ENCODE data around the gene FOXR1. TPM values are rescaled to one million over a fixed set of nuclear protein-coding genes. Genes with fewer than 3 reads are reported as not detected.
"Not testable (repeated sequence)": the region's sequence is repeated elsewhere in the genome, so short reads cannot be mapped to it uniquely, and the experiment has no call there.

The FOXR1 gene
- total RNA-seq, 2 donors from 2014 or later: not detected

- Mint-ChIP-seq H3K4me1 (peaks cover 13% of the 10 kb centered on the region), H3K27ac (no peak overlapping the region), H3K4me3 (no peak overlapping the region), H3K27me3 (peaks cover 10% of the 10 kb centered on the region), H3K36me3 (ENCODE audit: low read depth) (no peaks in the 10 kb centered on the region)
- DNase-seq (no peak), ATAC-seq (no peak)
- H3K9me3 ChIP-seq (ENCODE audit: control insufficient read depth, low read length, poor library complexity, severe bottlenecking): no peaks in the 10 kb centered on the region
Measured at GRCh38 chr11:118957549-118957948, 14.0 kb upstream of the FOXR1 start.

- no peak overlapping the region for H3K27ac Mint-ChIP-seq
- no peak for DNase-seq
- H3K4me3 Mint-ChIP-seq: no peak overlapping the region
- peaks cover 10% of the 10 kb centered on the region for H3K27me3 Mint-ChIP-seq
- no peaks in the 10 kb centered on the region for H3K9me3 ChIP-seq (ENCODE audit: control insufficient read depth, low read length, poor library complexity, severe bottlenecking)
- peaks cover 13% of the 10 kb centered on the region for H3K4me1 Mint-ChIP-seq
- no peaks in the 10 kb centered on the region for H3K36me3 Mint-ChIP-seq (ENCODE audit: low read depth)
- ATAC-seq: no peak
Measured at GRCh38 chr11:118957968-118958367, 13.6 kb upstream of the FOXR1 start.

- ATAC-seq: no peak
- no peaks in the 10 kb centered on the region for H3K36me3 Mint-ChIP-seq (ENCODE audit: low read depth)
- no peak overlapping the region for H3K27ac Mint-ChIP-seq
- peaks cover 10% of the 10 kb centered on the region for H3K27me3 Mint-ChIP-seq
- DNase-seq: no peak
- H3K9me3 ChIP-seq (ENCODE audit: control insufficient read depth, low read length, poor library complexity, severe bottlenecking): no peaks in the 10 kb centered on the region
- H3K4me3 Mint-ChIP-seq: no peak overlapping the region
- peaks cover 13% of the 10 kb centered on the region for H3K4me1 Mint-ChIP-seq
Measured at GRCh38 chr11:118958577-118958976, 13.0 kb upstream of the FOXR1 start.

GRCh38 chr11:118961189-118961588, 10.4 kb upstream of the FOXR1 start:
- ATAC-seq: no peak
- DNase-seq: no peak
- Mint-ChIP-seq H3K27me3 (peaks cover 4% of the 10 kb centered on the region), H3K4me1 (peaks cover 9% of the 10 kb centered on the region), H3K27ac (no peak overlapping the region), H3K36me3 (ENCODE audit: low read depth) (no peaks in the 10 kb centered on the region), H3K4me3 (no peak overlapping the region)
- H3K9me3 ChIP-seq (ENCODE audit: control insufficient read depth, low read length, poor library complexity, severe bottlenecking): no peaks in the 10 kb centered on the region

- H3K4me1 Mint-ChIP-seq: peaks cover 6% of the 10 kb centered on the region
- no peak overlapping the region for H3K4me3 Mint-ChIP-seq
- H3K36me3 Mint-ChIP-seq (ENCODE audit: low read depth): no peaks in the 10 kb centered on the region
- no peak for DNase-seq
- no peak for ATAC-seq
- H3K27ac Mint-ChIP-seq: no peak overlapping the region
- peaks cover 4% of the 10 kb centered on the region for H3K27me3 Mint-ChIP-seq
- H3K9me3 ChIP-seq (ENCODE audit: control insufficient read depth, low read length, poor library complexity, severe bottlenecking): no peaks in the 10 kb centered on the region
Measured at GRCh38 chr11:118961591-118961990, 10.0 kb upstream of the FOXR1 start.

GRCh38 chr11:118969508-118969907, 2.1 kb upstream of the FOXR1 start:
- H3K4me1 Mint-ChIP-seq; H3K9me3 ChIP-seq (ENCODE audit: control insufficient read depth, low read length, poor library complexity, severe bottlenecking); DNase-seq; H3K36me3 Mint-ChIP-seq (ENCODE audit: low read depth); H3K4me3 Mint-ChIP-seq; ATAC-seq; H3K27ac Mint-ChIP-seq: not testable (repeated sequence)
- H3K27me3 Mint-ChIP-seq: peaks cover 18% of the 10 kb centered on the region

GRCh38 chr11:118973985-118974384, 2.4 kb downstream of the FOXR1 start:
- no peaks in the 10 kb centered on the region for H3K9me3 ChIP-seq (ENCODE audit: control insufficient read depth, low read length, poor library complexity, severe bottlenecking)
- H3K27me3 Mint-ChIP-seq: peaks cover 45% of the 10 kb centered on the region
- DNase-seq (no peak), ATAC-seq (no peak)
- H3K4me1 Mint-ChIP-seq: peaks cover 3% of the 10 kb centered on the region
- no peak overlapping the region for H3K27ac Mint-ChIP-seq
- no peak overlapping the region for H3K4me3 Mint-ChIP-seq
- H3K36me3 Mint-ChIP-seq (ENCODE audit: low read depth): peaks cover 8% of the 10 kb centered on the region

GRCh38 chr11:118975771-118976709, 4.5 kb downstream of the FOXR1 start:
- H3K36me3 Mint-ChIP-seq (ENCODE audit: low read depth): peaks cover 8% of the 10 kb centered on the region

GRCh38 chr11:118979434-118979833, 7.9 kb downstream of the FOXR1 start:
- Mint-ChIP-seq H3K36me3 (ENCODE audit: low read depth) (peaks cover 5% of the 10 kb centered on the region), H3K27me3 (peaks cover 28% of the 10 kb centered on the region), H3K4me3 (no peak overlapping the region), H3K27ac (no peak overlapping the region), H3K4me1 (peaks cover 3% of the 10 kb centered on the region)
- no peaks in the 10 kb centered on the region for H3K9me3 ChIP-seq (ENCODE audit: control insufficient read depth, low read length, poor library complexity, severe bottlenecking)
- DNase-seq: no peak
- ATAC-seq: no peak

More at GRCh38 chr11:118975771-118976709, 4.5 kb downstream of the FOXR1 start:
- Mint-ChIP-seq H3K27ac (no peak overlapping the region), H3K27me3 (peaks cover 36% of the 10 kb centered on the region), H3K4me3 (no peak overlapping the region), H3K4me1 (peaks cover 3% of the 10 kb centered on the region)
- ATAC-seq: no peak
- no peak for DNase-seq
- no peaks in the 10 kb centered on the region for H3K9me3 ChIP-seq (ENCODE audit: control insufficient read depth, low read length, poor library complexity, severe bottlenecking)

- no peaks in the 10 kb centered on the region for H3K9me3 ChIP-seq (ENCODE audit: control insufficient read depth, low read length, poor library complexity, severe bottlenecking)
- Mint-ChIP-seq H3K4me1 (no peaks in the 10 kb centered on the region), H3K27me3 (peaks cover 19% of the 10 kb centered on the region), H3K27ac (no peak overlapping the region), H3K36me3 (ENCODE audit: low read depth) (no peaks in the 10 kb centered on the region), H3K4me3 (no peak overlapping the region)
- ATAC-seq (no peak), DNase-seq (no peak)
Measured at GRCh38 chr11:118980191-118980881, 8.8 kb downstream of the FOXR1 start.

GRCh38 chr11:118984337-118984736, 12.8 kb downstream of the FOXR1 start:
- H3K27ac Mint-ChIP-seq; H3K4me3 Mint-ChIP-seq; H3K27me3 Mint-ChIP-seq; DNase-seq; H3K4me1 Mint-ChIP-seq; H3K36me3 Mint-ChIP-seq (ENCODE audit: low read depth); ATAC-seq; H3K9me3 ChIP-seq (ENCODE audit: control insufficient read depth, low read length, poor library complexity, severe bottlenecking): not testable (repeated sequence)

- Mint-ChIP-seq H3K36me3 (ENCODE audit: low read depth) (no peaks in the 10 kb centered on the region), H3K4me3 (no peak overlapping the region), H3K27ac (no peak overlapping the region), H3K4me1 (peaks cover 5% of the 10 kb centered on the region), H3K27me3 (no peaks in the 10 kb centered on the region)
- ATAC-seq (no peak), DNase-seq (no peak)
- H3K9me3 ChIP-seq (ENCODE audit: control insufficient read depth, low read length, poor library complexity, severe bottlenecking): no peaks in the 10 kb centered on the region
Measured at GRCh38 chr11:118984825-118985224, 13.3 kb downstream of the FOXR1 start.

GRCh38 chr11:118988280-118988679, 16.7 kb downstream of the FOXR1 start:
- Mint-ChIP-seq H3K27me3 (no peaks in the 10 kb centered on the region), H3K27ac (no peak overlapping the region), H3K4me3 (no peak overlapping the region), H3K36me3 (ENCODE audit: low read depth) (no peaks in the 10 kb centered on the region), H3K4me1 (peaks cover 5% of the 10 kb centered on the region)
- ATAC-seq (no peak), DNase-seq (no peak)
- no peaks in the 10 kb centered on the region for H3K9me3 ChIP-seq (ENCODE audit: control insufficient read depth, low read length, poor library complexity, severe bottlenecking)

Measured in T-helper 17 cell (primary cell).